ENCODE results near the gene ASPN. TPM values are rescaled to one million over a fixed set of nuclear protein-coding genes. Genes with fewer than 3 reads are reported as not detected.

ASPN gene
- total RNA-seq, 3 donors from 2014 or later = 3.9 to 6.3 (median 6.2) TPM

GRCh38 chr9:92527291-92527828 is 45.1 kb upstream of the ASPN start:
- Histone ChIP-seq H3K36me3 (no peaks in the 10 kb centered on the region), H3K27me3 (no peaks in the 10 kb centered on the region), H3K27ac (no peak overlapping the region), H3K9me3 (peaks cover 0 to 12% of the 10 kb centered on the region in 2 donors), H3K4me3 (no peak overlapping the region), H3K4me1 (no peaks in the 10 kb centered on the region)
- intact Hi-C loops (cut with DNase I; ENCODE audit: low total_unique reads) = no loop called here
- TF ChIP-seq POLR2A (IDR thresholded peaks at IDR 0.05) (no peak), CTCF (IDR thresholded peaks at IDR 0.05) (no peak), POLR2AphosphoS5 (IDR thresholded peaks at IDR 0.05) (no peak)
- DNase-seq (ENCODE audit: low spot score in 2 of 2) = no peak

- no peaks in the 10 kb centered on the region for H3K9me3 ChIP-seq
- intact Hi-C loops (cut with DNase I; ENCODE audit: low total_unique reads) = no loop called here
- no peak for TF ChIP-seq CTCF (IDR thresholded peaks at IDR 0.05)
- no peak for TF ChIP-seq POLR2A (IDR thresholded peaks at IDR 0.05)
- no peak for TF ChIP-seq POLR2AphosphoS5 (IDR thresholded peaks at IDR 0.05)
- H3K27me3 ChIP-seq = no peaks in the 10 kb centered on the region
- DNase-seq (ENCODE audit: low spot score in 2 of 2) = no peak
- H3K36me3 ChIP-seq = no peaks in the 10 kb centered on the region
- no peaks in the 10 kb centered on the region for H3K4me1 ChIP-seq
- no peak overlapping the region for H3K27ac ChIP-seq
- H3K4me3 ChIP-seq = no peak overlapping the region
Measured at GRCh38 chr9:92525306-92525705, 43.0 kb upstream of the ASPN start.

GRCh38 chr9:92524881-92525280 is 42.6 kb upstream of the ASPN start:
- no peaks in the 10 kb centered on the region for H3K27me3 ChIP-seq
- H3K9me3 ChIP-seq = no peaks in the 10 kb centered on the region
- no peaks in the 10 kb centered on the region for H3K36me3 ChIP-seq
- H3K4me1 ChIP-seq = no peaks in the 10 kb centered on the region
- no peak overlapping the region for H3K4me3 ChIP-seq
- intact Hi-C loops (cut with DNase I; ENCODE audit: low total_unique reads) = no loop called here
- DNase-seq (ENCODE audit: low spot score in 2 of 2) = no peak
- TF ChIP-seq POLR2AphosphoS5 (IDR thresholded peaks at IDR 0.05) (no peak), CTCF (IDR thresholded peaks at IDR 0.05) (no peak), POLR2A (IDR thresholded peaks at IDR 0.05) (no peak)
- no peak overlapping the region for H3K27ac ChIP-seq

GRCh38 chr9:92522983-92523970 is 41.0 kb upstream of the ASPN start:
- H3K27ac ChIP-seq = no peak overlapping the region
- TF ChIP-seq POLR2AphosphoS5 (IDR thresholded peaks at IDR 0.05) (no peak), POLR2A (IDR thresholded peaks at IDR 0.05) (no peak), CTCF (IDR thresholded peaks at IDR 0.05) (no peak)
- no peaks in the 10 kb centered on the region for H3K27me3 ChIP-seq
- H3K4me1 ChIP-seq = no peaks in the 10 kb centered on the region
- intact Hi-C loops (cut with DNase I; ENCODE audit: low total_unique reads) = no loop called here
- DNase-seq (ENCODE audit: low spot score in 2 of 2) = no peak
- H3K36me3 ChIP-seq = no peaks in the 10 kb centered on the region
- no peak overlapping the region for H3K4me3 ChIP-seq
- H3K9me3 ChIP-seq = no peaks in the 10 kb centered on the region

GRCh38 chr9:92520837-92521236 is 38.5 kb upstream of the ASPN start:
- Histone ChIP-seq H3K36me3 (no peaks in the 10 kb centered on the region), H3K4me1 (no peaks in the 10 kb centered on the region), H3K4me3 (no peak overlapping the region), H3K27ac (no peak overlapping the region), H3K9me3 (no peaks in the 10 kb centered on the region), H3K27me3 (no peaks in the 10 kb centered on the region)
- intact Hi-C loops (cut with DNase I; ENCODE audit: low total_unique reads) = no loop called here
- TF ChIP-seq POLR2A (IDR thresholded peaks at IDR 0.05) (no peak), POLR2AphosphoS5 (IDR thresholded peaks at IDR 0.05) (no peak), CTCF (IDR thresholded peaks at IDR 0.05) (no peak)
- DNase-seq (ENCODE audit: low spot score in 2 of 2) = no peak

All from breast epithelium (tissue), 4 donors.